ENCODE measurements around the gene EPHB2.

The EPHB2 gene

DNA sequence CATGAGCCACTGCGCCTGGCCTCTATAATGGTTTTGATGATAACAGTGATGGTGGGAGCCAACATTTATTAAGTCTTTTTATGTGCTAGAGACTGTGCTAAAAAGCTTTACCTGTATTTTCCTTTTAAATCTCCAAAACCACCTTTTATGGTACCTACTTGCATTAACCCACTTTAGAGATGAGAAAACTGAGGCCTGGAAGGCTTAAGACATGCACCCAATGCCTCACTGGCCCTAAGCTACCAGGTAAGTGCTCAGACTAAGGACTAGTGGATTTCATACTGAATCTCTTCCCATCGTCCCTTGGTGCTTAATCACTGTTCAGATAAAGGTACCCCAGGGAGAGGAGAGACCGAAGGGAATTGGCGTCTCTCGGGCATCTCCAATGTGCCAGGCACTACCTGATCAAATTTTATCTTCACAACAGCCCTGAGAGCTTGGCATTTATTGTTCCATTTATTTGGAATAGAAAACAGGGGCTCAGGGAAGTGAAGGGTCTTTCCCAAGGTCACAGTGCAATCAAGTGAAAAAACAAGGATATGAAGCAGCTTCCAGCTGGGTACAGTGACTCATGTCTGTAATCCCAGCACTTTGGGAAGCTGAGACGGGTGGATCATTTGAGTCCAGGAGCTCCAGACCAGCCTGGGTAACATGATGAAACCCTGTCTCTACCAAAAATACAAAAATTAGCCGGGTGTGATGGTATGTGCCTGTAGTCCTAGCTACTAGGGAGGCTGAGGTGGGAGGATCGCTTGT, 177.9 kb downstream of the EPHB2 start:
- Mint-ChIP-seq H3K27me3 (peaks cover 26 to 39% of the 10 kb centered on the region in 2 donors), H3K36me3 (peaks cover 0 to 2% of the 10 kb centered on the region in 2 donors), H3K4me3 (no peak overlapping the region), H3K4me1 (peaks cover 8 to 10% of the 10 kb centered on the region in 2 donors), H3K9me3 (no peaks in the 10 kb centered on the region), H3K27ac (no peak overlapping the region)
- DNase-seq (no peak), ATAC-seq (replicated peaks) (no peak)

DNA sequence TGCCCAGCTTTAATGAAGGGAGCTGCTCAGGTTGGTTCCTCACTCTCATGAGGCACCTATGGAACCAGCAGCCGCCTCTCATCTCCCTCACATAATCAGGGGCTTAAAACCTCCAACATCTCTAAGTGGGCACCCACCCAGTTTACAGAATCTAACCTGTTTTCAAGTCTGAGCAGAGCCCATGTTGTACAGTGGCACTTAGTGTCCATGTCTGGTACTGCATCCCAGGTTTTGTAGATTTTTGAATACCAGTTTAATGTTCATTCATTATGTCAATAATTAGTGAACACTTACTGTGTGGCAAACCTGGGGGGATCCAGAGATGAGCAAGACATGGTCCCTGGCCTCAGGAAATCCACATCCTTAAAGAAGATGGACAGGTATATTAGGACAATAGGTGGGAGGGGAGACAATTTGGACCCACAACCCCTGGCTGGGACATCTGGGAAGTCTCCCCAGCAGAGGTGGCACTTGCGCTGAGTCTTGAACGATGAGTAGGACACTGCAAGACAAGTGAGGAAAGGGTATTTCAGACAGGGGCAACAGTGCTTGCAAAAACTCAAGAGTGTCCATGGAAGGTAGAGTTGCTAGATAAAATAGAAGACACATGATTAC, 178.7 kb downstream of the EPHB2 start:
- DNase-seq, result no peak
- peak; percentile 48 to 50 for ATAC-seq (replicated peaks)

DNA sequence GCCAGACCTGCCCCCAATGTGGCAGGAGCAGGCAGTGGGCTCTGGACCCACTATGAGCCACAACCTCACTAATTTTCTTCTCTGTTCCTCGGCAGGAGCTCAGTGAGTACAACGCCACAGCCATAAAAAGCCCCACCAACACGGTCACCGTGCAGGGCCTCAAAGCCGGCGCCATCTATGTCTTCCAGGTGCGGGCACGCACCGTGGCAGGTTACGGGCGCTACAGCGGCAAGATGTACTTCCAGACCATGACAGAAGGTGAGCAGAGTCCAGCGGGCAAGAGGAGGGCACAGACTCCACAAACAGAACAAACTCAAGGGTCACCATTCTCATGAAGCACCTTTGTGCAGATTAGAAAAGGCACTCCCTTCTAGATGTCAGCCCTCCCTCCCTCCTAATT, 182.2 kb downstream of the EPHB2 start:
- ATAC-seq (replicated peaks) (no peak), DNase-seq (no peak)
- Mint-ChIP-seq H3K27me3 (peaks cover 33 to 50% of the 10 kb centered on the region in 2 donors), H3K27ac (no peak overlapping the region), H3K4me1 (no peaks in the 10 kb centered on the region), H3K4me3 (no peak overlapping the region), H3K36me3 (no peaks in the 10 kb centered on the region), H3K9me3 (no peaks in the 10 kb centered on the region)

More for the DNA sequence above, 178.7 kb downstream of the EPHB2 start:
- Mint-ChIP-seq H3K9me3 (no peaks in the 10 kb centered on the region), H3K27me3 (peaks cover 29 to 39% of the 10 kb centered on the region in 2 donors), H3K4me3 (no peak overlapping the region), H3K4me1 (peaks cover 8 to 10% of the 10 kb centered on the region in 2 donors), H3K27ac (no peak overlapping the region), H3K36me3 (peaks cover 0 to 2% of the 10 kb centered on the region in 2 donors)

- H3K27ac Mint-ChIP-seq, result no peak overlapping the region
- H3K4me1 Mint-ChIP-seq, result no peaks in the 10 kb centered on the region
- H3K27me3 Mint-ChIP-seq, result peaks cover 37 to 55% of the 10 kb centered on the region in 2 donors
- no peak overlapping the region for H3K4me3 Mint-ChIP-seq
- ATAC-seq (replicated peaks) (no peak), DNase-seq (no peak)
- H3K36me3 Mint-ChIP-seq, result no peaks in the 10 kb centered on the region
- H3K9me3 Mint-ChIP-seq, result no peaks in the 10 kb centered on the region
These were observed 182.7 kb downstream of the EPHB2 start for GRCh38 chr1:22893292-22893691.

DNA sequence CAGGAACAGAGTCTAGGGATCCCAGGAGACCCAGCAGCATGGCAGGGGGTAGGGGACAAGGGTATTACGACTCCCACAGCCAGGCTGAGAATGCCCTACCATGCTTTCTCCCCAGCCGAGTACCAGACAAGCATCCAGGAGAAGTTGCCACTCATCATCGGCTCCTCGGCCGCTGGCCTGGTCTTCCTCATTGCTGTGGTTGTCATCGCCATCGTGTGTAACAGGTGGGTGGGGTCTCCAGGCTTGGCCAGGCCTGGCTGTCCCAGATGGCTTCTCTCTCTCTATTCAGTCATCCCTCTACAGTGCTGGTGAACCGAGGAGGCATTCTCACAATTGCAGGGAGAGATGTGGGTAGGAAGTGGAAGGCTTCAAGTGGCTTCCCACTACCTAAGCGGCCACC, 184.7 kb downstream of the EPHB2 start:
- H3K36me3 Mint-ChIP-seq, result peaks cover 0 to 2% of the 10 kb centered on the region in 2 donors
- ATAC-seq (replicated peaks), result no peak
- H3K27me3 Mint-ChIP-seq, result peaks cover 33 to 51% of the 10 kb centered on the region in 2 donors
- no peaks in the 10 kb centered on the region for H3K9me3 Mint-ChIP-seq
- no peaks in the 10 kb centered on the region for H3K4me1 Mint-ChIP-seq
- no peak for DNase-seq
- H3K4me3 Mint-ChIP-seq, result no peak overlapping the region
- H3K27ac Mint-ChIP-seq, result no peak overlapping the region

DNA sequence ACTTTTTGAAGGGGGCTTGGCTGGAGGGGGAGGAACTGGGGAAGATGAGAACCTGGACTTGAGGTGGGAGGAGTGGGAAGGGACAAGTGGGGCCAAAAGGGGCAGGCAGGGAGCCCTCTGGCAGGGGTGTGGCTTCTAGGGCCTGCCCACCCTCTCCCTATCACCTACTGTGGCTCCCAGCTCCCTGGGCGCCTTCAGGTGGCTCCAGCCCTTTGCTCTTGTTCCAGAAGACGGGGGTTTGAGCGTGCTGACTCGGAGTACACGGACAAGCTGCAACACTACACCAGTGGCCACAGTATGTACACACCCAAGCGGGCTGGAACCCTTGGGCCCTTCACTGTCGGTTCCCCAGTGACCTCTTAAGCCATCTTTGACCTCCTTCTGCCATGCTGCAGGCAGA, 185.5 kb downstream of the EPHB2 start:
- Mint-ChIP-seq H3K9me3 (no peaks in the 10 kb centered on the region), H3K27ac (no peak overlapping the region), H3K4me1 (no peaks in the 10 kb centered on the region), H3K4me3 (no peak overlapping the region), H3K27me3 (peaks cover 28 to 50% of the 10 kb centered on the region in 2 donors), H3K36me3 (peaks cover 0 to 2% of the 10 kb centered on the region in 2 donors)
- ATAC-seq (replicated peaks), result no peak
- DNase-seq, result no peak

GRCh38 chr1:22900451-22900850, 189.8 kb downstream of the EPHB2 start:
- Mint-ChIP-seq H3K36me3 (peaks cover 0 to 2% of the 10 kb centered on the region in 2 donors), H3K27ac (no peak overlapping the region), H3K27me3 (peaks cover 32 to 41% of the 10 kb centered on the region in 2 donors), H3K4me3 (no peak overlapping the region), H3K9me3 (no peaks in the 10 kb centered on the region), H3K4me1 (no peaks in the 10 kb centered on the region)
- no peak for ATAC-seq (replicated peaks)
- DNase-seq, result no peak

GRCh38 chr1:22903113-22903512, 192.5 kb downstream of the EPHB2 start:
- H3K27ac Mint-ChIP-seq, result no peak overlapping the region
- H3K36me3 Mint-ChIP-seq, result peaks cover 0 to 2% of the 10 kb centered on the region in 2 donors
- no peak for DNase-seq
- no peak overlapping the region for H3K4me3 Mint-ChIP-seq
- ATAC-seq (replicated peaks), result no peak
- peaks cover 20 to 32% of the 10 kb centered on the region in 2 donors for H3K27me3 Mint-ChIP-seq
- H3K9me3 Mint-ChIP-seq, result no peaks in the 10 kb centered on the region
- no peaks in the 10 kb centered on the region for H3K4me1 Mint-ChIP-seq

DNA sequence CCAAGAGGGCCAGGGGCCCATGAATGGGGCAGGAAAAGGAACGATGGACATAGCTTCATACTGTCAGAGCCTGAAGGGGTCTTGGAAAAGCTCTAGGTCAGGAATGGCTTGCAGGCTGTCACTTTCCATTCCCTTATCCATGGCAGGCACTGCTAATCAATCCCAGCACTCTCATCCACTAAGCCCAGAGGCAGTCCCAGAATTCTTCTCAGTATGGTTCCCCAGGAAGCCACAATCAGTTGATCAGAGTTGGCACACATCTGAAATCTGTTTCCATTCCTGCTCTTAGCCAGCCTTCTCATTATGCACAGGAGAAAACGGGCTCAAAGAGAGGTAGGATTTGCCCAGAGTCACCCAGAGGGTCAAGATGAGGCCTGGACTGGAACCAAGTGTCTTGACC, 196.3 kb downstream of the EPHB2 start:
- Mint-ChIP-seq H3K36me3 (no peaks in the 10 kb centered on the region), H3K9me3 (no peaks in the 10 kb centered on the region), H3K4me1 (no peaks in the 10 kb centered on the region), H3K27ac (no peak overlapping the region), H3K27me3 (peaks cover 13 to 14% of the 10 kb centered on the region in 2 donors), H3K4me3 (no peak overlapping the region)
- no peak for ATAC-seq (replicated peaks)
- no peak for DNase-seq

- DNase-seq (no peak), ATAC-seq (replicated peaks) (peak; percentile 34)
- H3K4me3 Mint-ChIP-seq, result no peak overlapping the region
- peaks cover 13% of the 10 kb centered on the region in 2 donors for H3K27me3 Mint-ChIP-seq
- H3K9me3 Mint-ChIP-seq, result no peaks in the 10 kb centered on the region
- no peak overlapping the region for H3K27ac Mint-ChIP-seq
- H3K36me3 Mint-ChIP-seq, result no peaks in the 10 kb centered on the region
- H3K4me1 Mint-ChIP-seq, result no peaks in the 10 kb centered on the region
These were observed 196.9 kb downstream of the EPHB2 start for GRCh38 chr1:22907528-22907927.

DNA sequence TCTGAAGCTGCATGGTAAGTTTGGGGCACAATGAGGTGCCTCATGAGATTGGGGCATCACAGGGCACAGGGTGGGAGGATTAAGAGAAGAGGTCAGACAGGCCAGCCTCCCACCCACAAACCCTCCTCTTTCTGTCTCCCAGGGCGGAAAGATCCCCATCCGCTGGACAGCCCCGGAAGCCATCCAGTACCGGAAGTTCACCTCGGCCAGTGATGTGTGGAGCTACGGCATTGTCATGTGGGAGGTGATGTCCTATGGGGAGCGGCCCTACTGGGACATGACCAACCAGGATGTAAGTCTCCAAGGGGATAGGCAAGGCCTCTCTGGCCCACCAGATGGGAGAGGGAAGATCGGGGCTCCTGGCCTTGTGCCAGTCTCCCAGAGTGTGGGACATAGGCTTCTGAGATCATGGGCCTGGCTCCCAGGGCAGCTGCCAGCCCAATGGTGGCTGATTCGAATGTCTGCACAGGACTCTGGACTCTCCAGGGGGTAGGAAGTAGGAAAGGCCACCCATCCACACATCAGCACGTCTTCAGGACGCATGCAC, 198.3 kb downstream of the EPHB2 start:
- Mint-ChIP-seq H3K36me3 (no peaks in the 10 kb centered on the region), H3K27me3 (peaks cover 6 to 13% of the 10 kb centered on the region in 2 donors), H3K4me3 (no peak overlapping the region), H3K4me1 (no peaks in the 10 kb centered on the region), H3K9me3 (no peaks in the 10 kb centered on the region), H3K27ac (no peak overlapping the region)
- DNase-seq (no peak), ATAC-seq (replicated peaks) (no peak)

GRCh38 chr1:22910286-22910685, 199.6 kb downstream of the EPHB2 start:
- Mint-ChIP-seq H3K4me1 (no peaks in the 10 kb centered on the region), H3K27me3 (peaks cover 10 to 13% of the 10 kb centered on the region in 2 donors), H3K9me3 (no peaks in the 10 kb centered on the region), H3K36me3 (no peaks in the 10 kb centered on the region), H3K27ac (no peak overlapping the region), H3K4me3 (no peak overlapping the region)
- ATAC-seq (replicated peaks), result no peak
- DNase-seq, result no peak

- no peak for DNase-seq
- H3K4me3 Mint-ChIP-seq, result no peak overlapping the region
These were observed 200.5 kb downstream of the EPHB2 start for GRCh38 chr1:22910986-22911651.

GRCh38 chr1:22912311-22912710, 201.7 kb downstream of the EPHB2 start:
- no peak for ATAC-seq (replicated peaks)

More at GRCh38 chr1:22910986-22911651, 200.5 kb downstream of the EPHB2 start:
- Mint-ChIP-seq H3K36me3 (no peaks in the 10 kb centered on the region), H3K27me3 (peaks cover 10 to 11% of the 10 kb centered on the region in 2 donors), H3K4me1 (no peaks in the 10 kb centered on the region), H3K27ac (no peak overlapping the region), H3K9me3 (no peaks in the 10 kb centered on the region)
- no peak for ATAC-seq (replicated peaks)

More at GRCh38 chr1:22912311-22912710, 201.7 kb downstream of the EPHB2 start:
- H3K27ac Mint-ChIP-seq, result no peak overlapping the region
- H3K36me3 Mint-ChIP-seq, result no peaks in the 10 kb centered on the region
- no peaks in the 10 kb centered on the region for H3K9me3 Mint-ChIP-seq
- H3K27me3 Mint-ChIP-seq, result peaks cover 12 to 17% of the 10 kb centered on the region in 2 donors
- H3K4me3 Mint-ChIP-seq, result no peak overlapping the region
- no peak for DNase-seq
- H3K4me1 Mint-ChIP-seq, result no peaks in the 10 kb centered on the region
